Prostate gland (tissue), 2 donors: ENCODE data around the gene FAM3C. TPM values are rescaled to one million over a fixed set of nuclear protein-coding genes. Genes with fewer than 3 reads are reported as not detected.
"Not testable (repeated sequence)": the region's sequence is repeated elsewhere in the genome, so short reads cannot be mapped to it uniquely, and the experiment has no call there.

ENCODE experiments used
- DNase-seq: peaks from one replicate; pipeline ENCODE4 v3.0.0-alpha.2; 2019; ENCODE audit warnings: low spot score
- H3K27ac ChIP-seq, 2 donors: fragments of 200-600 bp; sonication (generic); 2 replicates each; pipeline ENCODE4 v1.5.1; 2017 to 2019
- H3K27me3 ChIP-seq: fragments of 200-600 bp; sonication (generic); replicated peaks from 2 replicates; pipeline ENCODE4 v1.5.1; 2019; ENCODE audit not compliant: insufficient read depth
- H3K36me3 ChIP-seq, 2 donors: fragments of 200-600 bp; sonication (generic); 1 replicate in 1 of 2; 2 replicates in 1 of 2; pipeline versions ENCODE4 v1.5.1 to v1.8.1; 2017 to 2019
- H3K4me1 ChIP-seq: fragments of 200-600 bp; sonication (generic); replicated peaks from 2 replicates; pipeline ENCODE4 v1.5.1; 2019
- H3K4me3 ChIP-seq, 2 donors: fragments of 200-600 bp; sonication (generic); 2 replicates each; pipeline ENCODE4 v1.5.1; 2017 to 2019
- H3K9me3 ChIP-seq: fragments of 200-600 bp; sonication (generic); 2 replicates; pipeline ENCODE4 v1.5.1; 2017
- POLR2A ChIP-seq: fragments of 450-650 bp; IDR thresholded peaks from one replicate; pipeline ENCODE4 v1.6.1; 2016; ENCODE audit warnings: antibody characterized with exemption, mild to moderate bottlenecking
- POLR2AphosphoS5 ChIP-seq: sonication (generic); formaldehyde crosslinking; IDR thresholded peaks from one replicate; pipeline ENCODE4 v1.6.1; 2017; ENCODE audit warnings: antibody characterized with exemption
- WGBS: methylation state at CpG from one replicate; pipeline ENCODE4 v1.1.5; 2018; 5-methylcytosine and 5-hydroxymethylcytosine counted together
- intact Hi-C: fragments of 100-400 bp; cut with DNase I; formaldehyde crosslinking; loops from one replicate; pipeline ENCODE4 v1.14.2; 2022
- total RNA-seq, 2 donors: library from RNA; depleted of rRNA; stranded (reverse); fragments of >200 nt; gene quantifications; one replicate each; pipeline ENCODE4 v1.1.0, GENCODE V29; 2016
- TF ChIP-seq, protein P1 (sequence below), 4 experiments: fragments of 200-600 bp in 2 of 4; fragments of 450-650 bp in 2 of 4; sonication (generic) in 2 of 4; IDR thresholded peaks; 1 replicate in 3 of 4; 2 replicates in 1 of 4; pipeline ENCODE4 v1.5.1; 2016 to 2019; ENCODE audit warnings: antibody characterized with exemption in 4 of 4, mild to moderate bottlenecking in 2 of 4, moderate library complexity in 2 of 4

The FAM3C gene
- total RNA-seq, 2 donors from 2014 or later = 31.9 to 34.8 TPM

DNA sequence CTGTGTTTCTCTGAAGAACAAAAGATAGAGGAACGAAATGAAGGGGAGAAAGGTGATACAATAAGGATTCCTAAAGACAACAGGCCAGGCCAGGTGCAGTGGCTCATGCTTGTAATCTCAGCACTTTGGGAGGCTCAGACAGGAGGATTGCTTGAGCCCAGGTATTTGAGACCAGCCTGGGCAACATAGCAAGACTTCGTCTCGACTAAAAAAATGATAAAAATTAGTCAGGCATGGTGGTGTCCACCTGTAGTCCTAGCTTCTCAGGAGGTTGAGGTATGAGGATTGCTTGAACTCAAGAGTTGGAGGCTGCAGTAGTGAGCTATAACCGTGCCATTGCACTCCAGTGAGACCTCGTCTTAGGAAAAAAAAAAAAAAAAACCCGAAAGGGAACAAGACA, 41.4 kb upstream of the FAM3C start:
- H3K36me3 ChIP-seq = no peaks in the 10 kb centered on the region
- H3K27ac ChIP-seq = no peak overlapping the region
- no peaks in the 10 kb centered on the region for H3K9me3 ChIP-seq
- no peak for DNase-seq
- WGBS = 77% methylated on average over 6 of the region's 6 CpGs
- intact Hi-C loops = no loop called here
- no peaks in the 10 kb centered on the region for H3K27me3 ChIP-seq
- no peak overlapping the region for H3K4me3 ChIP-seq
- no peaks in the 10 kb centered on the region for H3K4me1 ChIP-seq
- TF ChIP-seq, protein P1, sequence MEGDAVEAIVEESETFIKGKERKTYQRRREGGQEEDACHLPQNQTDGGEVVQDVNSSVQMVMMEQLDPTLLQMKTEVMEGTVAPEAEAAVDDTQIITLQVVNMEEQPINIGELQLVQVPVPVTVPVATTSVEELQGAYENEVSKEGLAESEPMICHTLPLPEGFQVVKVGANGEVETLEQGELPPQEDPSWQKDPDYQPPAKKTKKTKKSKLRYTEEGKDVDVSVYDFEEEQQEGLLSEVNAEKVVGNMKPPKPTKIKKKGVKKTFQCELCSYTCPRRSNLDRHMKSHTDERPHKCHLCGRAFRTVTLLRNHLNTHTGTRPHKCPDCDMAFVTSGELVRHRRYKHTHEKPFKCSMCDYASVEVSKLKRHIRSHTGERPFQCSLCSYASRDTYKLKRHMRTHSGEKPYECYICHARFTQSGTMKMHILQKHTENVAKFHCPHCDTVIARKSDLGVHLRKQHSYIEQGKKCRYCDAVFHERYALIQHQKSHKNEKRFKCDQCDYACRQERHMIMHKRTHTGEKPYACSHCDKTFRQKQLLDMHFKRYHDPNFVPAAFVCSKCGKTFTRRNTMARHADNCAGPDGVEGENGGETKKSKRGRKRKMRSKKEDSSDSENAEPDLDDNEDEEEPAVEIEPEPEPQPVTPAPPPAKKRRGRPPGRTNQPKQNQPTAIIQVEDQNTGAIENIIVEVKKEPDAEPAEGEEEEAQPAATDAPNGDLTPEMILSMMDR (IDR thresholded peaks at IDR 0.05) = no peak
- no peak for TF ChIP-seq POLR2A

DNA sequence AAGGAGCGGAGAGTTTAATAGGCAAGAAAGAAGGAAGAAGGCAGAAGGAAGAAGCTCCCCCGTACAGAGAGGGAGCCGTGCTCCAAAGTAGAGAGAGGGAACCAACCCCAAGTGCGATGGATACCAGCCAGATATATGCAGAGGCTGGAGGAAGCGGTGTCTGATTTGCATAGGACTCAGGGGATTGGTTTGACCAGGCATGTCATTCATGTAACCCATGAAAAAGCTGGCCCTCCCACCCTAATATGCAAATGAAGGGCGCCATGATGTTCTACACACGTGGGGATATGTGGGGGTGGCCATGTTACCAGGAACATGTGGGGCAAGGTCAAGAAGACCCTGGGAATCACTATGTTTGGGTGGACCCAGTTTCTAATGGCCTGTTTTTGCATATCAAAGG, 40.6 kb upstream of the FAM3C start:
- Histone ChIP-seq H3K27me3 (no peaks in the 10 kb centered on the region), H3K36me3 (no peaks in the 10 kb centered on the region), H3K9me3 (no peaks in the 10 kb centered on the region), H3K4me3 (no peak overlapping the region), H3K4me1 (no peaks in the 10 kb centered on the region), H3K27ac (no peak overlapping the region)
- WGBS = 89% methylated on average over 7 of the region's 7 CpGs
- no peak for DNase-seq
- intact Hi-C loops = no loop called here
- TF ChIP-seq, protein P1 (IDR thresholded peaks at IDR 0.05) = no peak
- TF ChIP-seq POLR2AphosphoS5 = no peak
- TF ChIP-seq POLR2A = no peak

- Histone ChIP-seq H3K27me3 (no peaks in the 10 kb centered on the region), H3K9me3 (no peaks in the 10 kb centered on the region), H3K27ac (no peak overlapping the region), H3K4me1 (no peaks in the 10 kb centered on the region), H3K36me3 (no peaks in the 10 kb centered on the region), H3K4me3 (no peak overlapping the region)
- WGBS = 56% methylated on average over 1 of the region's 1 CpG
- no peak for DNase-seq
- no peak for TF ChIP-seq POLR2AphosphoS5
- intact Hi-C loops = no loop called here
Measured at GRCh38 chr7:121436136-121436535, 40.0 kb upstream of the FAM3C start.

- TF ChIP-seq POLR2A (no peak), POLR2AphosphoS5 (no peak)
- TF ChIP-seq, protein P1 (IDR thresholded peaks at IDR 0.05) = no peak
- H3K9me3 ChIP-seq = no peaks in the 10 kb centered on the region
- DNase-seq = no peak
- H3K36me3 ChIP-seq = no peaks in the 10 kb centered on the region
- intact Hi-C loops = no loop called here
- no peak overlapping the region for H3K4me3 ChIP-seq
- H3K4me1 ChIP-seq = no peaks in the 10 kb centered on the region
- no peak overlapping the region for H3K27ac ChIP-seq
- H3K27me3 ChIP-seq = no peaks in the 10 kb centered on the region
- 84% methylated on average over 2 of the region's 2 CpGs for WGBS
Measured at GRCh38 chr7:121433775-121434174, 37.7 kb upstream of the FAM3C start.

- H3K27me3 ChIP-seq, H3K27ac ChIP-seq, intact Hi-C loops, H3K36me3 ChIP-seq, H3K4me1 ChIP-seq, H3K9me3 ChIP-seq, H3K4me3 ChIP-seq, DNase-seq: not testable (repeated sequence)
- WGBS = 90% methylated on average over 4 of the region's 4 CpGs
Measured at GRCh38 chr7:121432486-121432885, 36.4 kb upstream of the FAM3C start.

DNA sequence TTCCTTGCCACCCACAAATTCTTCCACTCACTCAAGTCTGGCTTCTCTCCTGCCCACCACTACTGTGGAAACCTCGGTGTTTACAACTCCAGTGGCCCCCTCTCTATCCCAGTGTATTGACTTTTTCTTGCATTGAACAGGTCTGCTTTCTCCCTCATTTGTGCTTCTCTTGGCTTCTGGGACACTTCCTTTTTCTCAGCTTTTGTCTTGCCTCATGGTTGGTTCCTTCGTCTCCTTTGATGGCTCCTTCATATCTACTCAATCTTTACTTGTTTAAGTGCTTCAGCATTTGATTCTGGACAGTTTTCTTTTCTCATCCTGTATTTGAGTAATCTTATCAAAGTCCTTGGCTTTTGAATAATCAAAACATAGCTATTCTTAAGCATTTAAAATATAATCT, 35.9 kb upstream of the FAM3C start:
- Histone ChIP-seq H3K9me3 (no peaks in the 10 kb centered on the region), H3K27me3 (no peaks in the 10 kb centered on the region), H3K4me1 (no peaks in the 10 kb centered on the region), H3K27ac (no peak overlapping the region), H3K36me3 (no peaks in the 10 kb centered on the region), H3K4me3 (no peak overlapping the region)
- intact Hi-C loops = no loop called here
- TF ChIP-seq POLR2A (no peak), POLR2AphosphoS5 (no peak)
- TF ChIP-seq, protein P1 (IDR thresholded peaks at IDR 0.05) = no peak
- no peak for DNase-seq
- 88% methylated on average over 2 of the region's 2 CpGs for WGBS
